HG02970 (cell line): Measurements from ENCODE around the gene FHL5.
"Not testable (repeated sequence)": the region's sequence is repeated elsewhere in the genome, so short reads cannot be mapped to it uniquely, and the experiment has no call there.

ENCODE experiments used
- ATAC-seq: cut with Tn5 transposase; IDR thresholded peaks from one replicate; pipeline ENCODE4 v1.9.1; 2021; ENCODE audit warnings: mild to moderate bottlenecking, moderate library complexity, moderate number of reproducible peaks; ENCODE audit not compliant: unreplicated experiment, low FRiP score

Gene FHL5, protein sequence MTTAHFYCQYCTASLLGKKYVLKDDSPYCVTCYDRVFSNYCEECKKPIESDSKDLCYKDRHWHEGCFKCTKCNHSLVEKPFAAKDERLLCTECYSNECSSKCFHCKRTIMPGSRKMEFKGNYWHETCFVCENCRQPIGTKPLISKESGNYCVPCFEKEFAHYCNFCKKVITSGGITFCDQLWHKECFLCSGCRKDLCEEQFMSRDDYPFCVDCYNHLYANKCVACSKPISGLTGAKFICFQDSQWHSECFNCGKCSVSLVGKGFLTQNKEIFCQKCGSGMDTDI

DNA sequence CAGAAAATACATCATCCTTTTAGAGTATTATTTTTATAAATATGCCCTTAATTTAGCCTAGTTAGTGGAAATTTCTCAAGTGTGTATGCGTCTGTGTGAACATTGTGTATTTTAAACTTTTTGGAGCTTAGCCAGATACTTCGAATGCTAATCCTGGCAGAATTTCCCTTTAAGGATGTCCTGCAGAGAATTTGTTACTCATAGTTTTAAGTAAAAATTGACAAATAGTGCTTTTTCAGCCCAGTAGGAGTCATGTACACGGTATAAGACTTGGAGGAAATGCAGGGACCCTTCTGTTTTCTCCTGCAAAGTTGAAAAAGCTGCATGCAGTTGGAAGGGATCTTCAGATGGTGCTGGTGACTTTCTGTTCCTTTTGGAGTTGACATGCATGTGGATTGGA is at the start of gene FHL5:
Gene FHL5, plus strand, starts transcription at position 243 of the 400 bp plus-strand sequence. CDS start 40,486 bp downstream, outside the sequence.
- ATAC-seq, result no peak

DNA sequence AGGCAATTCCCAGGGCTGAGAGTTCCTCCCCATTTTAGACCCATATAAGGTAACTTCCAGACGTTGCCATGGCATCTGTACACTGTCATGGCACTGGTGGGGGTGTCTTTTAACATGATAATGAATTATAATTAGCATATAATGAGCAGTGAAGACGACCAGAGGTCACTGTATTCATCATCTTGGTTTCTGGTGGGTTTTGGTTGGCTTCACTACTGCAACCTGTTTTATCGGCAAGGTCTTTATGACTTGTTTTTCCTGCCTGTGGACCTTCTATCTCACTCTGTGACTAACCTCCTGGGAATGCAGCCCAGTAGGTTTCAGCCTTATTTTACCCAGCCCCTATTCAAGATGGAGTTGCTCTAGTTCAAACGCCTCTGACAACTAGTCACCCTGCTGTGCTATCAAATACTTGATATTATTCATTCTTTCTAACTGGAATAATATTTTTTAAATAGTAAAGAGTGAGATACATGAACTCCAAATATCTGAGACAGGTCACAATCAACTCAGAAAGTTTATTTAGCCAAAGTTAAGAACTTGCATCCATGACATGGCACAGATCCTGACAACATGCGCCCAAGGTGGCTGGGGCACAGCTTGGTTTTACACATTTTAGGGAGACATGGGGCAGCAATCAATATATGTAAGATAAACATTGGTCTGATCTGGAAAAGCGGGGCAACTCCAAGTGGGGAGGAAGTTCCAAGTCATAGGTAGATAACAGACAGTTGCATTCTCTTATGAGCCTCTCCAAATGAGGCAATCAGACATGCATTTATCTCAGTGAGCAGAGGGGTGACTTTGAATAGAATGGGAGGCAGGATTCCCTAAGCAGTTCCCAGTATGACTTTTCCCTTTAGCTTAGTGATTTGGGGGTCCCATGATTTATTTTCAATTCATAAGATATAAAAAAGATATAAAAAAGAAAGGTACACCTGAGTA is 42.5 kb upstream of the FHL5 start:
- no peak for ATAC-seq

DNA sequence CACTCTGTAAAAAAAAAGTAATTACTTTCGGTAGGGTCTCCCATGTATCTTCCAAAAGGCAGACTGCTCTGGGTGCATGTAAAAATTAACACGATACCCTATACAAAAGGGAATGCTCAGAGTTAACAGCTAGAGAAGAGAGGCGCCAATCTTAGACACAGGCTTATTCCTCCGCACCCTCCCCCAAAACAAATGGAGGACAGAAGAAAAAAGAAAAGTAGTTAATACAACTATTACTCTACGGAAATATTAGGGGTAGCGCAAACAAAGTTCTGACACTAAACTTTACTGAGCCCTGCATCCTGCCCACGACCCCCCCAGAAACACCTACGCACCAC is 41.7 kb upstream of the FHL5 start:
- ATAC-seq, result peak; percentile 11

DNA sequence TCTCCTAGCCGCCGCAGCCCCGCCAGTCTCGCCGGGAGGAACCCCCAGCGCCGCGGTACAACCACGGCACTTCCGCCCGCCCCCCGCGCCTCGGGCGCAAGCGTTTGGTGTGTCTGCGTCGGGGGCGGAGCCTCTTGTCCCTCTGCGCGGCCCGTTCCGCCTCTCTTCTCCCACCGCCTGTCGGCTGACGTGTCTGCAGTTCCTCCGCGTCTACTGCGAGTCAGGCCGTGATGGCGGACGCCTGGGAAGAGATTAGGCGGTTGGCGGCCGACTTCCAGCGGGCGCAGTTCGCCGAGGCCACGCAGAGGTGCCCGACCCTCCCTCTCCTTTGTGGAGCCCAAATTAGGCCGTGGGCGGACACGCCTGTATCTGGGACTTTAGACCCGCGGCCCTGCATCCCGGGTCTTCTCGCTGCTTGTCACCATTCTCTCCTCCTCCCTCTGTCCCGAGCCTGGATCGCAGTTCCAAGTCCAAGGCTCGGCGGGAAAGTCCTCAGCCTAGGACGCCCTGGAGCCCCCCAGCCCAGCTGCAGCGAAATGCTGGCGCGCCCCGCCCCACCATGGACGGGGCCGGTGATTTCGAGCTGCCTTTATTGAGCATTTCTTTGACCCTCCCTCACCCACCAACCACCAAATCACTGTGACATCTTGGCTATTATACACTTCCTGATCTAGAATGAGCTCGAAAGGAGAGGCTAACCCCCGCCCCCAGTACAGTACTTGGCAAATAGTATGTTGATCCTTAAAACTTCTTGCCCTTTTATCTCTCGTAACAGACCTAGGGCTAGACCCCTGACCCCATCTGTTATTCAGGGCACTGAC is 41.1 kb upstream of the FHL5 start, which contains the start of gene UFL1:
Gene UFL1, plus strand, starts transcription at position 163 of the 821 bp plus-strand sequence. Its CDS starts 68 bp downstream, at position 231.
- peak; percentile 99 for ATAC-seq

DNA sequence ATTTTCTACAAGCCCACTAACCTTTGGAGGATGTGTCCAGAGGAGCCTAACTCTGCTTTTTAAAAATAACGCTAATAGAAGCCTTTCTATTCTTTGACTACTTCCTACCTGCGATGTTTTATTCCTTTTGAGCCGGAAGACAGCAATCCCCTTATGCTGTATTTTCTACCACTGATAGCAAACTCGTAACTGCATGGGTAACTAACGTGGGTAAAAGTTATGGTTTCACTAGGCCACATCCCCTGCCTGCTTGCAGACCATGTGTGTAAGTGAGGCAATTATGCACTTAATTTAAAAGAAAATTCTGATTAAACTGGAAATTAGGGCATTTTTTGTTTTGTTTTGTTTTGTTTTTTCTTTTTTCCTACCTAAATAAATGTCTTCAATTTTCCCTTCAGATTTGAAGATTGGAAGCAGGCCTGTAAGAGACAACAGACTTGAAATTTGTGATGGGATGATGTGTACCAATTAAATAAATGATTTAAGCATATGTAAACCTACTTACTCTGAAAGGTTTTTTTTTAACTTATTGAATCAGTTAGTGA is 40.4 kb upstream of the FHL5 start:
- ATAC-seq, result peak; percentile 6

DNA sequence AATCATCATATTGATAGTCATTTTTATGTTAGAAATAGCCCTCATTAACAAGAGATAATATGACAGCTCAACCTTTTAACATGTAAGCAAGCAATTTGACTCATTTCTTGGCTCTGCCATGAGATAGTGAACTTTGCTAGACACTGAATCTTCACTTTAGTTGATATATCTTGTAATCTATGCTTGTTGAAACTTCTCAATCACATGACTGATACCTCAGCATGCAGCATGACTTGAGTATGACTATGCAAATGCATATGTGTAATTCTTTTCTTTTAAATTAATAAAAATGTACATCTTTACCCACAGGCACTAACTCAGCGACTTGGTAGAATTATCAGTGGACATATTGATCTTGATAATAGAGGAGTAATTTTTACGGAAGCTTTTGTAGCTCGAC is 34.7 kb upstream of the FHL5 start:
- no peak for ATAC-seq

DNA sequence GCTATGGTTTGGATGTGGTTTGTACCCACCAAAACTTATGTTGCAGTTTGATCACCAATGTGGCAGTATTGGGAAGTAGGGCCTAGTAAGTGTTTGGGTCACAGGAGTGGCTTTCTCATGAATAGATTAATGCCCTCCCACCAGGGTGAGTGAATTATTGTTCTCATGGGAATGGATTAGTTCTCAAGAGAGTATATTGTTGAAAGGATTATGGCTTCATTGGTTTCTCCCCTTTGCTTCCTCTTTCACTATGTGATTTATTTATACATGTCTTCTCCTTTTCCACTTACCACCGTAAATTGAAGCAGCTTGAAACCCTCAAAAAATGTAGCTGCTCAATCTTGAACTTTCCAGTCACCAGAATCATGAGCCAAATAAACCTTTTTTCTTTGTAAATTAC is 30.5 kb upstream of the FHL5 start:
- ATAC-seq, result no peak

DNA sequence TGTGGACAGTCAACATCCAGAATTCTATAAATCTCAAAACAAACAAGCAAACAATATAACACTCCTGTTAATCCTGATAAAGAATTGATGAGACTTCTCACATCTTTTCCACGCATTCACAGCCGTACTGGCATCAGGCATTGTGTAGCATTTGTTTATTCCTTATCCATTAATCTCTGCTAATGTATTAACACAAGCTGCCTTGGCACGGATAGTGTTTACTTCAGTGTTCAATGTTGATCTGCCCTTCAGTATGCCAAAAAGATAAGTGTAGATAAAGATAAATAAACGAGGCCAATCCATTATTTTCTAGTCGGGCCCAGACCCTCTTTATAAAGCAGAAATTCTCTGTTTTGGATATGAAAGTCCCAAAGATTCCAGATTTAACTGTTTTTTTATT is 25.2 kb upstream of the FHL5 start:
- no peak for ATAC-seq

DNA sequence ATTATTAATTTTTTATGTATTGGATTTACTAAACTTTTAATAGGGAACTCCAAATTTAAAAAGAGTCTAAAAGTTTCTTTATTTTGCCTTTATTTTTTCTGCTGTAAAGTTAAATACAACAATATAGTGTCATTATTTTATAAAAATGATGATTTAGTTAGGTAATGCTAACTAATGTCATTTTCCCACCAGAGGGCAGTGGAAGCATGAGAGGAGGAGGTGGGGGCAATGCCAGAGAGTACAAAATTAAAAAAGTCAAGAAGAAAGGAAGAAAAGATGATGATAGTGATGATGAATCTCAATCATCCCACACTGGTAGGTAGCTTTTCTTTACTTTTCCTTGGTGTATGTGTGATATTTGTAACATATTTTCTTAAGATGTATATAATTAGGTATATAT is 20.2 kb upstream of the FHL5 start:
- no peak for ATAC-seq

DNA sequence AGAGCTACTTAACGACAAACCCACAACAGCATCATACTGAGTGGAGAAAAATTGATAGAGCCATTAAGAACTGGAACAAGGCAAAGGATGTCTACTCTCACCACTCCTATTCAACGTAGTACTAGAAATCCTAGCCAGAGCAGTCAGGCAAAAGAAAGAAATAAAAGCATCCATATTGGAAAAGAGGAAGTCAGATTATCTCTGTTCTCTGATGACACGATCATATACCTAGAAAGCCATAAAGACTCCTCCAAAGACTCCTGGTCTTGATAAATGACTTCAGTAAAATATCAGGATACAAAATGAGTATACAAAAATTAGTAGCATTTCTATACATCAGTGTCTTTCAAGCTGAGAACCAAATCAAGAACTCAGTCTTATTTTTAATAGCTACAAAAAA is 17.0 kb upstream of the FHL5 start:
- ATAC-seq, result no peak

DNA sequence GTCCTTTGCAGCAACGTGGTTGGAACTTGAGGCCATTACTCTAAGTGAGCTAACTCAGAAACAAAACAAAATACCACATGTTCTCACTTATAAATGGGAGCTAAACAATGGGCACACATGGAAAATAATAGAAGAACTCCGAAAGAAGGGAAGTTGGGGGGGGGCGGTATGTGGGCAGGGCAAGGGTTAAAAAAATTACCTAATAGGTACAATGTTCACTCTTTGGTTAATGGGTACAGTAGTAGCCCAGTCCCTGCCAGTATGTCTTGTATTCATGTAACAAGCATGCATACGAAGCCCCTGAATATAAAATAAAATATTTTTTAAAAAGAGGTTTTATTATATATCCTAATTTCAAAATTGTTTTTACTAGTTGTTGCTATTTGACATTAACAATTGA is 15.3 kb upstream of the FHL5 start:
- ATAC-seq, result no peak

DNA sequence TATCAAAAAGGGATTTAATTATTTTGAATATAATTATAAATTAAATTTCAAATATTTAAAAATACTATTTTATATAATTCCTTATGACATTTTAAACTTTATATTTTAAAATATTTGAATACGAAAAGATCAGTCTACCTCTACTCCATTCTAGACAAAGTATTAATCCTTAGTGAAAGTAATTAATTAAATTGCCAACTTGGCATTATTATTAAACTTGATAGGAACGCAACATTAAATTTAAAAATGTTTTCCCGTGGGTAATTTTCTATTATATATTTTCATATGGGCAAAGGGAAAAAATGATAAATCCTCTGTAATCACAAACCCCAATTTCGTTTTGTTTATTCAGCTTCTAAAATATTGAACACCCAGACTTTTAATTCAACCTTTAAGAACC is 8.4 kb upstream of the FHL5 start:
- no peak for ATAC-seq

DNA sequence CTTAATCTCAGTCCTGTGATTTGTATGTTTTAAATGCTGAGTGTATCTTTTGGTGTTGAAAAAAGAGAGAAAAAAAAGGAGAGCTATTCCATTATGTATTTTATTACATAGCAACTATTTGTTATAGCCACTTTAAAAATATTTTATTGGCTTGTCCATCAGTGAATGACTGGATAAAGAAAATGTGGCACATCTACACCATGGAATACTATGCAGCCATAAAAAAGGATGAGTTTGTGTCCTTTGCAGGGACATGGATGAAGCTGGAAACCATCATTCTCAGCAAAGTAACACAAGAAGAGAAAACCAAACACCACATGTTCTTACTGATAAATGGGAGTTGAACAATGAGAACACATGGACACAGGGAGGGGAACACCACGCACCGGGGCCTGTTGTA is 3.2 kb upstream of the FHL5 start:
- not testable (repeated sequence) for ATAC-seq

DNA sequence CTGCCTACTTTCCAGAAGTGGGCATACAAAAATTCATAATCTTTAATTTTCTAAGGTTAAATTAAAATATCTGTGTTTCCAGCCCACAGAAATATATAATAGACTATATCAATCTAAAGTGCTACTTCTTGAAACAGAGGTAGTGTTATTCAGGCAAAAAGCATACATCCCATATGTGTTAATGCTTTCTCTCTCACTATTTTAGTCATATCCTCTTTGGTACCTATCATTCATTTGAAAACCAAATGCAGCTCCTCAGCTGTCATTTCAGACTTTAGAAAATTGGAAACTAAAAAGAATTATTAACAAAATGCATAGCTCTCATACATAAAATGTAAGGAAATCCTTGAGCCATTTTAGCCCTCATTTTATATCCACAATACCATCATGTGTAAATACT is 925 bp downstream of the FHL5 start:
- ATAC-seq, result no peak

DNA sequence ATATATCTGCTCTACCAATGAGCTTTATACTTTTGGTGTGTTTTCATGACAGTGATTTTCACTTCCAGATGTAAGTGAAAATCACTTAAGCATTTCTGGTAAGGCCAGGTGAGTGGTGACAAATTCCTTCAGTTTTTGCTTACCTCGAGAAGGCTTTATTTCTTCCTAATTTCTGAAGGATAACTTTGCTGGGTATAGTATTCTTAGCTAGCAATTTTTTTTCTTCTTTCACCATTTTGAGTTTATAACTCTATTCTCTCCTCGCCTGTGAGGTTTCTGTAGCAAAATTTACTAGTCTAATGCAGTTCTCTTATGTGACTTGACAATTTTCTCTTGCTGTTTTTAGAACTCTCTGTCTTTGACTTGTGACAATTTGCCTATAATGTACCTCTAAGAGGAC is 7.1 kb downstream of the FHL5 start:
- no peak for ATAC-seq

DNA sequence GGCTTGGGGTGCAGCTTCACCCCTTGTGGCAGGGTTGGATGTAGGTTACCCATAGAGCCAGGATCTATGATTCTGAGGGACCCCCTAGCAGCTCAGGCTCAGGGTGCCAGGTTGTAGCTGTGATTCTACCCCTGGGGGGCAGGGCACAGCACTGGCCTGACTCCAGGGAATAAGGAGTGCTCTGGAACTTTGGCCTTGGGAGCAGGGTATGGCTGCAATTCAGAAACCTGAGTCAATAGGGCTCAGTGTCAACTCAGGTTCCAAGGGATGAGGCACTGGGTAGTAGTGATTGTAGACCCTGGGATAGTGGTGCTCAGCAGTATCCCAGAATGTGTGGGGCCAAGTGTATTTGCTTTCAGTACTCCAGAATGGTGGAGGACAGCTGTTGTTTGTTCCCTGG is 8.6 kb downstream of the FHL5 start:
- no peak for ATAC-seq

DNA sequence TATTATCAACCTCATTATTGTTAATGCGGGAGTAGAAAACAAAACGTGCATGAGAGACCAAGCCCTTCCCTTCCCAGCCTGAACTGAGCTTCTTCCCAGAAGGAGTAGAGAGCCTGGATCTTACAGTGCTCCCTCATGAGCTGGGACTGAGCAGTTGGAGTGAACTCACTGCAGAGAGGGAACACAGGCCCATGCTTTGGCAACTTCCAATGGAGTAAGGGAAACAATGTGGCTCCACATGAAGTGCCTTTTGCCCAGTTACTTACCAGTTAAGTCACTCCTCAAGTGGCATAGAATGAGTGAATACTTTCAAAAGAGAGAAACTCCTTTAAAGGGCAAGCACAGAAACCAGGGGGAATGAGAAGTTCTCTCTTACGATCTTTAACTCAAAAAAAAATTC is 12.4 kb downstream of the FHL5 start:
- no peak for ATAC-seq

DNA sequence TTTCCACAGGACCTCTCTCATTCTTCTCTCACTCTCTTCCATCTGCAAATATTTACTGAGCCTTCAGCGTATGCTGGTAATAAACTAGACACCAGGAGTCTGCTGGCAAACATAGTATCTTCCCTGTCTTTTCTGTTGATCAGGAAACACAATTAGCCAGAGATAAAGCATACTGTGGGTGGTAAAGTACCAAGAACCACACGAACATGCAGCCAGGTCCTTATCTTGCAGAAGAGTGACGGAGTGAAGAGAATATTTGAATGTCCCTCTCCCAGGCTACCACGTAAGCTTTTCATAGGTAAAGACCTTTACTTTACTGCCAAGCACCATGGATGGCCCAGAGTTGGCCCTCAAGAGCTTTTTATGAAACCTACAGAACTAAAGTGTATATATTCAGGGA is 13.3 kb downstream of the FHL5 start:
- ATAC-seq, result no peak

DNA sequence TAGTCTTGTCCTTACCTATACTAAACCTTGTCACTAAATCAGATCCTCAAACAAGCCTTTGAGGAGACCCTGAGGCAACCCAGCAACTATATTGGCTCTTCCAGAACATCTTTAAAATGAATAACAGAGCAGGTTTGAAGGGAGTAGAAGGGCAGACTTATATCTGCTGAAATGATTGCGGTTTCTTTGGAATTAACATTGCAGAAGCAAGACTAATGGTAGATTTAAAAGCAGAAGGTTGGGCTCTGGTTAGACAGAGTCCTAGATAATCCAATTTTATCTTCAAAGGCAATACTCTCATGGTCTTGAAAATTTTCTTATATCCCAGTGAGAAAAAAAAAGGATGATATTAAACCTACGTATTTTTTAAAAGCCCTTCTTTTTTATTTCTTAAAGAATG is 19.1 kb downstream of the FHL5 start:
- no peak for ATAC-seq

DNA sequence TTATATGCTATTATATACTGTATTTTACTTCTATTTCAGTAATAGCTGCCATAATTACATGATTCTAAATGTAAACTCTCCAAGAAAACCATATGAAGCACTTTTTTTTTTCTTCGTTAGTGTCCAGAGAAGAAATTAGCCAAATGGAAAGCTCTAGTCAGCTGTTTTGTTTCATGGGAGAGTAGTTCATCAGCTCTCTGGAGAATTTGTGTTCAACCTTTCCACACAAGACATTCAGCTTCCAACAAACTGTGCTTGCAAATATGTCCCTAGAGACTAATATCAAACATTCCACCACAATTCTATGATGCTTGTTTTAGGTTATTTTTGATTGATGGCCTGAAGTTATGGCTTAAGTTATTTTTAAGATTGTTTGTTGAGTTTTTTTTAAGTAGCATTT is 19.5 kb downstream of the FHL5 start:
- ATAC-seq, result no peak

DNA sequence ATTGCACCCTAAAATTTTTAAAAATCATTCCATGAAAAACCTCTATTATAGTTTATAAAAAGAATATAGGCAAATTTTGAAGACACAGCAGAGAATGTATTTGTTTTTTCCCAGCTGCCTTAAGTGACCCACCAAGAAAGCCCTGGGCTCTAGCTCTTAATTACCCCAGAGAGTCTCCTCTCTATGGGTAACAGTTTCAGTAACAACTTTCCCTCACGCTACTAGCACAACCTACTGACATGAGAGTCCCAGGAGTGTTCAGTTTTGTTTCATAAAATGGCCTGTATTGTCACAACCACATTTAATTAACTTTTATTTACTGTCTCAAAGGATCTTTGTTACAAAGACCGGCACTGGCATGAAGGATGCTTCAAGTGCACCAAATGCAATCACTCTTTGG is 41.5 kb downstream of the FHL5 start:
- no peak for ATAC-seq
